ENCODE data around the gene CFAP43. TPM values are rescaled to one million over a fixed set of nuclear protein-coding genes. Genes with fewer than 3 reads are reported as not detected.
A peak's percentile ranks its signal among the peaks of the same experiment; 100 is the strongest.

CFAP43 gene
- total and polyA plus RNA-seq, 9 of the 15 experiments (the other 6 are each of a cell fraction or from before 2014, with no cell fraction given), result 0.07 to 0.86 (median 0.11) TPM; not detected in 1

- TF ChIP-seq HNRNPUL1 (IDR thresholded peaks at IDR 0.05; ENCODE audit: low read length) (no peak), HINFP (tag; conservative IDR thresholded peaks at IDR 0.05; ENCODE audit: low read depth) (no peak), HDAC2 (IDR thresholded peaks at IDR 0.05) (0 out of 2 replicates have a peak, but pooled peaks have one; percentile 38), RBM15 (IDR thresholded peaks at IDR 0.05; ENCODE audit: insufficient read depth, low read length) (no peak), ZNF324 (CRISPR knock-in tag; IDR thresholded peaks at IDR 0.05) (no peak), RCOR1 (IDR thresholded peaks at IDR 0.05; ENCODE audit: borderline replicate concordance in 1 of 2, low read depth in 2 of 2, low read length in 2 of 2) (peak in 1 of 2 experiments; percentile 85; a peak in 3 of 4 replicates)
These were observed 20.9 kb upstream of the CFAP43 start (continued) for GRCh38 chr10:104253106-104253505.

GRCh38 chr10:104252368-104252767, 20.2 kb upstream of the CFAP43 start:
- no peak for FAIRE-seq
- Histone ChIP-seq H2AFZ (ENCODE audit: low read depth, low read length) (peak overlapping the region; percentile 75), H3K4me2 (ENCODE audit: insufficient read depth, low read length) (peak overlapping the region; percentile 86), H3K79me2 (ENCODE audit: control insufficient read depth, insufficient read depth, low read length) (peaks cover 29% of the 10 kb centered on the region), H3K9ac (ENCODE audit: insufficient read depth in 1 of 2, low read depth in 2 of 2, low read length in 2 of 2) (peak overlapping the region in 1 of 2 experiments; percentile 34; a peak in 2 of 4 replicates), H3K9me1 (ENCODE audit: control insufficient read depth, insufficient read depth, low read length) (no peaks in the 10 kb centered on the region), H3K27me3 (ENCODE audit: control insufficient read depth in 2 of 2, insufficient read depth in 2 of 2, low read length in 2 of 2) (no peaks in the 10 kb centered on the region), H4K20me1 (replicated peaks; ENCODE audit: control insufficient read depth, insufficient read depth, low read length) (no peaks in the 10 kb centered on the region), H3K9me3 (replicated peaks; ENCODE audit: control insufficient read depth, insufficient read depth, low read depth, low read length) (peaks cover 2% of the 10 kb centered on the region; the same call in 1 of the 2 replicates), H3K27ac (ENCODE audit: extremely low read depth, low read depth, low read length) (peak overlapping the region; percentile 57), H3K4me1 (replicated peaks in 1 of 2; ENCODE audit: control insufficient read depth in 2 of 2, insufficient read depth in 2 of 2, low read length in 2 of 2) (peaks cover 11 to 23% of the 10 kb centered on the region in 2 experiments; a peak in 4 of 5 replicates), H3K4me3 (no peak overlapping the region), H3K36me3 (ENCODE audit: control insufficient read depth, insufficient read depth, low read length) (peaks cover 15% of the 10 kb centered on the region)
- in situ Hi-C loops (cut with MboI) (no loop called here), intact Hi-C loops (cut with micrococcal nuclease) (no loop called here)
- peak in 1 of 4 experiments; percentile 31 for DNase-seq (ENCODE audit: extremely low read depth in 1 of 4, low spot score in 3 of 4)
- ATAC-seq, result no peak
- CTCF ChIA-PET (ENCODE audit: low intra/inter-chr PET ratio), result no interaction called here
- no TSS peak for BruUV-seq (replicated peaks)
- POLR2A ChIA-PET, result interaction anchor here (0.6 to 1.0 kb wide), 2 partner anchors 22 to 294 kb away, joined by 3 read pairs; no protein-coding TSS in a partner anchor
- TF ChIP-seq ZNF217 (CRISPR knock-in tag; IDR thresholded peaks at IDR 0.05), result no peak
- no peak for TF ChIP-seq SIN3A (IDR thresholded peaks at IDR 0.05; ENCODE audit: borderline replicate concordance in 2 of 2, control insufficient read depth in 1 of 2, low read depth in 2 of 2, low read length in 2 of 2)
- TF ChIP-seq SAFB2 (IDR thresholded peaks at IDR 0.05; ENCODE audit: borderline replicate concordance, low read depth, low read length, severe bottlenecking), result no peak
- no peak for TF ChIP-seq RREB1 (CRISPR knock-in tag; IDR thresholded peaks at IDR 0.05)
- no peak for TF ChIP-seq ELF2 (CRISPR knock-in tag; IDR thresholded peaks at IDR 0.05)
- no peak for TF ChIP-seq ZNF584 (CRISPR knock-in tag; IDR thresholded peaks at IDR 0.05; ENCODE audit: low read depth)
- no peak for TF ChIP-seq XRCC3 (IDR thresholded peaks at IDR 0.05)
- TF ChIP-seq BRF1 (IDR thresholded peaks at IDR 0.05; ENCODE audit: borderline replicate concordance, extremely low read depth, insufficient read length), result no peak
- no peak for TF ChIP-seq COPS2 (conservative IDR thresholded peaks at IDR 0.05)
